ENCODE results near the gene RNF26. TPM values are rescaled to one million over a fixed set of nuclear protein-coding genes. Genes with fewer than 3 reads are reported as not detected.

RNF26 gene
- total RNA-seq, 1 experiment from 2014 or later, result 64.3 TPM

GRCh38 chr11:119306373-119306890, 27.9 kb upstream of the RNF26 start:
- H3K36me3 ChIP-seq (ENCODE audit: low read depth), result peaks cover 19% of the 10 kb centered on the region; the same call in 1 of the 2 replicates

DNA sequence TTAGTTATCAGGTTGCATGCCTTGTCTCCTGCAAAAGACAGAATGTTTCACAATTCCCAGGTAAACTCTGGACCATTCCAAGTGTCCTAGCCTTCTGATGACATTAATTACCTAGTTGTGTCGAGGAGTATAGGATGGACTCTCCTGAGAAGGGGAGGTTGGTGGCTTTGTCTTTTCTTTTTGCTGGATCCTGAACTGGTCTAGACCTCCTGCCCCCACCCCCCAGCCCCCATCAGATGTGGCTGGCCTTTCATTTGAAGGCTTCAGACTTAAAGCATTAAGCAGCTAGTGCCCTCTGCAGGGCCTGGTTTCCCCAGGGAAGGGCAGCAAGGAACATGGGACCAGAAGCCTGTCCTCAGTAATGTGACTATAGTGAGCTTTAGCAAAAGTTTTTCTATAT, 27.1 kb upstream of the RNF26 start:
- Histone ChIP-seq H3K9me3 (ENCODE audit: insufficient read depth, low read depth) (no peaks in the 10 kb centered on the region), H3K79me2 (ENCODE audit: low read depth) (no peaks in the 10 kb centered on the region), H3F3A (ENCODE audit: insufficient read depth, low read depth) (peaks cover 17% of the 10 kb centered on the region), H3K9me2 (ENCODE audit: insufficient read depth) (no peaks in the 10 kb centered on the region), H2AFZ (no peak overlapping the region), H3K4me1 (replicated peaks; ENCODE audit: insufficient read depth) (no peaks in the 10 kb centered on the region), H3K27me3 (ENCODE audit: insufficient read depth, low read depth) (no peaks in the 10 kb centered on the region), H3K4me3 (no peak overlapping the region), H3K36me3 (ENCODE audit: low read depth) (peaks cover 15% of the 10 kb centered on the region; the same call in 1 of the 2 replicates), H3K27ac (no peak overlapping the region), H3K4me2 (no peak overlapping the region), H4K20me1 (ENCODE audit: insufficient read depth) (no peaks in the 10 kb centered on the region)
- no peak for DNase-seq
- TF ChIP-seq CTCF (conservative IDR thresholded peaks at IDR 0.05) (no peak), EZH2 (IDR thresholded peaks at IDR 0.05; ENCODE audit: low read depth) (no peak)
- CTCF ChIA-PET, result interaction anchor here (0.7 kb wide), 1 partner anchor 31 kb away, joined by 3 read pairs; no protein-coding TSS in a partner anchor
- intact Hi-C loops (cut with micrococcal nuclease; ENCODE audit: unreplicated experiment), result no loop called here
- POLR2A ChIA-PET (ENCODE audit: unreplicated experiment), result interaction anchor here (0.7 kb wide), 2 partner anchors 100 to 1029 kb away, joined by 6 to 21 read pairs; no protein-coding TSS in a partner anchor
- BruUV-seq (replicated peaks), result no TSS peak

More at GRCh38 chr11:119306373-119306890, 27.9 kb upstream of the RNF26 start:
- Histone ChIP-seq H3F3A (ENCODE audit: insufficient read depth, low read depth) (peaks cover 17% of the 10 kb centered on the region), H2AFZ (no peak overlapping the region), H3K4me1 (replicated peaks; ENCODE audit: insufficient read depth) (no peaks in the 10 kb centered on the region), H3K9me2 (ENCODE audit: insufficient read depth) (no peaks in the 10 kb centered on the region), H3K9me3 (ENCODE audit: insufficient read depth, low read depth) (no peaks in the 10 kb centered on the region), H3K27ac (no peak overlapping the region), H3K4me2 (no peak overlapping the region), H4K20me1 (ENCODE audit: insufficient read depth) (no peaks in the 10 kb centered on the region), H3K79me2 (ENCODE audit: low read depth) (no peaks in the 10 kb centered on the region), H3K27me3 (ENCODE audit: insufficient read depth, low read depth) (no peaks in the 10 kb centered on the region), H3K4me3 (no peak overlapping the region)
- CTCF ChIA-PET, result no interaction called here
- no peak for DNase-seq
- intact Hi-C loops (cut with micrococcal nuclease; ENCODE audit: unreplicated experiment), result no loop called here
- BruUV-seq (replicated peaks), result no TSS peak
- TF ChIP-seq CTCF (conservative IDR thresholded peaks at IDR 0.05) (no peak), EZH2 (IDR thresholded peaks at IDR 0.05; ENCODE audit: low read depth) (no peak)
- POLR2A ChIA-PET (ENCODE audit: unreplicated experiment), result interaction anchor here (0.7 kb wide), 1 partner anchor 1029 kb away, joined by 6 read pairs; no protein-coding TSS in a partner anchor

- Histone ChIP-seq H3K27ac (no peak overlapping the region), H3K36me3 (ENCODE audit: low read depth) (peaks cover 9% of the 10 kb centered on the region; the same call in 1 of the 2 replicates), H3K4me1 (replicated peaks; ENCODE audit: insufficient read depth) (no peaks in the 10 kb centered on the region), H2AFZ (no peak overlapping the region), H3F3A (ENCODE audit: insufficient read depth, low read depth) (peaks cover 17% of the 10 kb centered on the region), H3K4me3 (no peak overlapping the region), H3K9me3 (ENCODE audit: insufficient read depth, low read depth) (no peaks in the 10 kb centered on the region), H3K27me3 (ENCODE audit: insufficient read depth, low read depth) (no peaks in the 10 kb centered on the region), H3K4me2 (no peak overlapping the region), H3K9me2 (ENCODE audit: insufficient read depth) (no peaks in the 10 kb centered on the region), H3K79me2 (ENCODE audit: low read depth) (no peaks in the 10 kb centered on the region), H4K20me1 (ENCODE audit: insufficient read depth) (no peaks in the 10 kb centered on the region)
- ChIA-PET POLR2A (ENCODE audit: unreplicated experiment) (interaction anchor here (0.7 kb wide), 1 partner anchor 101 kb away, joined by 21 read pairs; no protein-coding TSS in a partner anchor), CTCF (interaction anchor here (0.6 to 0.7 kb wide), 2 partner anchors 30 to 102 kb away, joined by 3 to 10 read pairs; partner anchors contain the start of gene CBL)
- no TSS peak for BruUV-seq (replicated peaks)
- intact Hi-C loops (cut with micrococcal nuclease; ENCODE audit: unreplicated experiment), result no loop called here
- TF ChIP-seq CTCF (conservative IDR thresholded peaks at IDR 0.05) (no peak), EZH2 (IDR thresholded peaks at IDR 0.05; ENCODE audit: low read depth) (no peak)
- DNase-seq, result no peak
Measured at GRCh38 chr11:119307974-119308373, 26.4 kb upstream of the RNF26 start.

Measured in PC-9 (cell line).